MV-4-11 (cell line): ENCODE data around the gene DIAPH2.
A peak's percentile ranks its signal among the peaks of the same experiment; 100 is the strongest.
"Not testable (repeated sequence)": the region's sequence is repeated elsewhere in the genome, so short reads cannot be mapped to it uniquely, and the experiment has no call there.

Source experiments
- DNase-seq: peaks from one replicate; lab custom pipeline; 2025; lab: John Stamatoyannopoulos, UW

The DIAPH2 gene

GRCh38 chrX:96719161-96719875, 34.7 kb downstream of the DIAPH2 start:
- DNase-seq, result no peak

DNA sequence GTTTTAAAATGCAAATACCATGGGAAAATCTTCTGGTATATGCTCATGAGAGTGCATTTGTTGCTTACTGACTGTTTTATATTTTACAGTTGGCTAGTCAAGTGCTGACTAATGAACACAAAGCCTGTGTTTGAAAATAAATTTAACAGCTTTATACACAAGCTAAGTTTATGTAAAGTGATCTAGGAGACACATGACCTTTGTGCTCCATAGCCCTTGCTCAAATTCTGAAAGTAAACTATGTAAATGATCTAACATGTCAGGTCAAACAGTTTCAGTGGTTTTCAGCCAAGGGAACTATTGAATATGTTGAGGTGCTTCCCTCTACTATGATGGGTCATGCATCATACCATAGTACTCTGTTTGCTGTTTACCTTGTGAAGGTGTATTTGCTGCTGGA, 36.7 kb downstream of the DIAPH2 start:
- DNase-seq, result no peak

DNA sequence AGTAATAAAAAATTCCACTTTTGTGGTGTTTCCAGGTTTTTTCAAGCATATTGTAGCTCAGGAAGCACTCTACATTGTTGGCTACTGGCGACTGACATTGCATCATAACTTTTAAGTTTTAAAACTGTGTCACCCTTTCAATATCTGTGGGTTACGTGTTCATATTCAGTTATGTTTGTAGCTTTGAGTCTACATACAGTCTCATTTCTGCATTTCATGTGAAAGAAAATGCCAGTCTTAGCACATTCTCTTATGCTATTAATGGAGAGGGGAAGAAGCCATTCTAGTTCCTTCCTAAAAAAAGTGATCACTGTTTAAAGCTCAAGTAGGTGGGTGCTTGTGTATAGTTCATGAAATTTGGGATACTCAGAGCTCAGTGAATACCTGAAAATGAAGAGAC, 38.1 kb downstream of the DIAPH2 start:
- peak; percentile 83 for DNase-seq

- DNase-seq, result no peak
Observed at GRCh38 chrX:96729053-96729452, 44.4 kb downstream of the DIAPH2 start.

- DNase-seq, result no peak
Observed at GRCh38 chrX:96729868-96730643, 45.4 kb downstream of the DIAPH2 start.

DNA sequence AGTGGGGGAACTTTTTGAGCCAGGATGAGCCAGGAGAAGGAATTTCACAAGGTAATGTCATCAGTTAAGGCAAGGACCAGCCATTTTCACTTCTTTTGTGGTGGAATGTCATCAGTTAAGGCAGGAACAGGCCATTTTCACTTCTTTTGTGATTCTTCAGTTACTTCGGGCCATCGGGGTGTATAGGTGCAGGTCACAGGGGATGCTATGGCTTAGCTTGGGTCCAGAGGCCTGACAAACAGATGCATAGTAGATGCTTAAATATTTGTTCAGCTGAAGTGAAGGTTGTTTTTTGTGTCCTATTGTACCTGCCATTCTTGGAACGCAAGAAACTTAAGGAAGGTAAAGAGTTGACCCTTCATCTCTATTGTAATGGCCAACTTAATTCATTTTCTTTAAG, 46.4 kb downstream of the DIAPH2 start:
- not testable (repeated sequence) for DNase-seq

DNA sequence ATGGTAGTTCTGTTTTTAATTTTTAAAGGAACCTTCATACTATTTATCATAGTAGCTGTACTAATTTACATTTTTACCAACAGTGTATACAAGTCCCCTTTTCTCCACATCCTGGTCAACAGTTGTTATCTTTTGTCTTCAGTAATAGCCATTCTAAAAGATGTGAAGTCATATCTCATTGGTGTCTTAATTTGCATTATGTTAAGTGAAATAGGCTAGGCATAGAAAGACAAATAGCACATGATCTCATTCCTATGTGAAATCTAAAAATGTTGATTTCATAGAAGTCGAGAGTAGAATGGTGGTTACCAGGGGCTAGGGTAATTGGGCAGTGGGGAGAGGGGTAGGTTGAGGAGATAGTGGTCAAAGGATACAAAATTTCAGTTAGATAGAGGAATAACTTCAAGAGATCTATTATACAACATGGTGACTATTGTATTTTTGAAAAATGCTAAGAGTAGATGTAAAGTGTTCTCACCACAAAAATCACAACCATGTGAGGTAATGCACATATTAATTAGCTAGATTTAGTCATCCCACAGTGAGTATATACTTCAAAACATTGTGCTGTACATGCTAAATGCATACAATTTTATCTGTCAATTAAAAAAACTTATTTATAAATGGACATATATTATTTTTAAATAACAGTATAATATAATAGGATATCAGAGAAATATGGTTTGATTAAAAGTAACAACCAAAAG, 58.9 kb downstream of the DIAPH2 start:
- DNase-seq, result no peak

- no peak for DNase-seq
Observed at GRCh38 chrX:96752781-96753180, 68.1 kb downstream of the DIAPH2 start.

- no peak for DNase-seq
Observed at GRCh38 chrX:96753230-96753629, 68.6 kb downstream of the DIAPH2 start.

- no peak for DNase-seq
Observed at GRCh38 chrX:96756491-96756890, 71.8 kb downstream of the DIAPH2 start.

- no peak for DNase-seq
Observed at GRCh38 chrX:96761566-96761965, 76.9 kb downstream of the DIAPH2 start.

- DNase-seq, result no peak
Observed at GRCh38 chrX:96763608-96764007, 79.0 kb downstream of the DIAPH2 start.

- DNase-seq, result no peak
Observed at GRCh38 chrX:96764864-96765263, 80.2 kb downstream of the DIAPH2 start.

DNA sequence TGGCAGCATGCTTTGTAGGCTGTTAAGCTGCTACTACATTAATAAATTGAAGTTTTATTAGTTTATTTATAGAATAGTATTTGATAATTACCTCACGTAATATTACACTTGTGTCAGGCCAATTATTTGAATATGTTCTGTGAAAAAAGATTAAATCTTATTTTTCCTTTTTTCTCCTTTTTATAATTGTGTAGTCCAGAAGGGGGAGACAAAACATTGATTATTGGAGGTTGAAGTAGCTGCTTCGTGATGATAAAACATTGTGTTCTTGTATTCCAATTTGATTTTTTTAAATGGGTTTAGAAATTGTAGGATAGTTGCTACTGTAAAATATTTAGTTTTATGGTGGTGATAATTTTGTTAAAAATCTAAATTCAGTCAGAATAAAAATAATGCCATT, 85.7 kb downstream of the DIAPH2 start:
- no peak for DNase-seq

- DNase-seq, result peak; percentile 7
Observed at GRCh38 chrX:96771486-96771885, 86.8 kb downstream of the DIAPH2 start.

DNA sequence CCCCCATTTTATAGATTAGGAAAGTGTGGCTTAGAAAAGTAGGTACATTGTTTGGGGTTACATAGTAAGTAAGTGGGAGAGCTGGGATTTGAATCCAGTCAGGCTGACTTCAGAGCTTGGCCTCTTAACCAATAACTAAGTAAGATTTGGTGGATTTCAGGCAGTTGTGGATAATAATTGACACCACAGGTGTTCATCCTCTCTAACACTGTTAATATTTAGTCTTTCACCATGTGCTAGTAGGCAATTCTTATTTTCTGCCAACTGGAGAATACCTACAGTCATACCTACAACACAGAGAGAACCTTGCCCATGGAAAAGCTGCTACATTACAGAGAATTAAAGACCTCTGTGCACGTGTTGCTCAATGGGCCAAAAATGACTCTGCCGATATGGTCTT, 89.5 kb downstream of the DIAPH2 start:
- no peak for DNase-seq

- no peak for DNase-seq
Observed at GRCh38 chrX:96776966-96777365, 92.3 kb downstream of the DIAPH2 start.

GRCh38 chrX:96791559-96791958, 106.9 kb downstream of the DIAPH2 start:
- DNase-seq, result no peak

DNA sequence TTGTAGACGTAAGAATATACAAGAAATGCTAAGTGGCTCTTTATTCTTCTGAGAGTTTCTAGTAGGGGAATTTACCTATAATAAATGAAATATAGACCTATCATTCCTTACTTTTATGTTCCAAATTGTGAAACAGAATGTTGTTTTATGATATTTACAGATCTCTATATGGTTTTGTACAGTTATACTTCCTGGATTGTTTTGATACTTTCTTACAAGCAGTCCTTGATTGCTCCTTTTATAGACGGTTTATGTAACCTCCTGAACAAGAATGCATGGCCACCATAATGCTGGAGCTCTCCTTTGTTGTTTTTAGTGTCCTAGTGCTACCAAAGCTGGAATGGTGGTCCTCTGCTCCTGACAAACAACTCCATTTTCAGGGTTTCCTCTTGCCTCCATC, 107.4 kb downstream of the DIAPH2 start:
- no peak for DNase-seq

- no peak for DNase-seq
Observed at GRCh38 chrX:96798982-96799381, 114.3 kb downstream of the DIAPH2 start.

DNA sequence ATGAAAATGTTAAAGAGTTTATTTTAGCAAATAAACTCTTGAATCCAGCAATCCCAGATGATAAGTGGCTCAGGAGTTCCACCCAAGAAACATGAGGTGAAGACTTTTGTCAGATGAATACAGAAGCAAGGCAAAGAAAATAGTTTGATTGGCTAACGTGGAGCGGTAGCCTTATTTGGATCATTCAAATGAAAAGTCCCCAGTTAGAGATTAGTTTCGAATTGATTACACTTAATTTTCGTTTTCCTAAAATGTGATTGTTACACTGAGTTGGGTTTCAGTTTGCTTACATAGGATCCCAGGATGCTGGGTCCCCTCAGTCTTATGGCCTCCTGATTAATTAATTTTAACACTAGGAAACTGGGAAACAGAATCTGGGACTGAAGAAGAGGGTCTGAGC, 122.7 kb downstream of the DIAPH2 start:
- DNase-seq, result no peak

- DNase-seq, result no peak
Observed at GRCh38 chrX:96820935-96821334, 136.3 kb downstream of the DIAPH2 start.

- DNase-seq, result no peak
Observed at GRCh38 chrX:96824166-96824565, 139.5 kb downstream of the DIAPH2 start.
